Prostate gland (tissue), 2 donors: ENCODE data around the gene CLDN5. TPM values are rescaled to one million over a fixed set of nuclear protein-coding genes. Genes with fewer than 3 reads are reported as not detected.
A peak's percentile ranks its signal among the peaks of the same experiment; 100 is the strongest.

Experiments used
- DNase-seq: peaks from one replicate; pipeline ENCODE4 v3.0.0-alpha.2; 2019; ENCODE audit warnings: low spot score
- H3K27ac ChIP-seq, 2 donors: fragments of 200-600 bp; sonication (generic); 2 replicates each; pipeline ENCODE4 v1.5.1; 2017 to 2019
- H3K27me3 ChIP-seq: fragments of 200-600 bp; sonication (generic); replicated peaks from 2 replicates; pipeline ENCODE4 v1.5.1; 2019; ENCODE audit not compliant: insufficient read depth
- H3K36me3 ChIP-seq, 2 donors: fragments of 200-600 bp; sonication (generic); 1 replicate in 1 of 2; 2 replicates in 1 of 2; pipeline versions ENCODE4 v1.5.1 to v1.8.1; 2017 to 2019
- H3K4me1 ChIP-seq: fragments of 200-600 bp; sonication (generic); replicated peaks from 2 replicates; pipeline ENCODE4 v1.5.1; 2019
- H3K4me3 ChIP-seq, 2 donors: fragments of 200-600 bp; sonication (generic); 2 replicates each; pipeline ENCODE4 v1.5.1; 2017 to 2019
- H3K9me3 ChIP-seq: fragments of 200-600 bp; sonication (generic); 2 replicates; pipeline ENCODE4 v1.5.1; 2017
- POLR2A ChIP-seq: fragments of 450-650 bp; IDR thresholded peaks from one replicate; pipeline ENCODE4 v1.6.1; 2016; ENCODE audit warnings: antibody characterized with exemption, mild to moderate bottlenecking
- POLR2AphosphoS5 ChIP-seq: sonication (generic); formaldehyde crosslinking; IDR thresholded peaks from one replicate; pipeline ENCODE4 v1.6.1; 2017; ENCODE audit warnings: antibody characterized with exemption
- WGBS: methylation state at CpG from one replicate; pipeline ENCODE4 v1.1.5; 2018; 5-methylcytosine and 5-hydroxymethylcytosine counted together
- intact Hi-C: fragments of 100-400 bp; cut with DNase I; formaldehyde crosslinking; loops from one replicate; pipeline ENCODE4 v1.14.2; 2022
- total RNA-seq, 2 donors: library from RNA; depleted of rRNA; stranded (reverse); fragments of >200 nt; gene quantifications; one replicate each; pipeline ENCODE4 v1.1.0, GENCODE V29; 2016
- TF ChIP-seq, protein P1 (sequence below), 4 experiments: fragments of 200-600 bp in 2 of 4; fragments of 450-650 bp in 2 of 4; sonication (generic) in 2 of 4; IDR thresholded peaks; 1 replicate in 3 of 4; 2 replicates in 1 of 4; pipeline ENCODE4 v1.5.1; 2016 to 2019; ENCODE audit warnings: antibody characterized with exemption in 4 of 4, mild to moderate bottlenecking in 2 of 4, moderate library complexity in 2 of 4

CLDN5 gene, protein sequence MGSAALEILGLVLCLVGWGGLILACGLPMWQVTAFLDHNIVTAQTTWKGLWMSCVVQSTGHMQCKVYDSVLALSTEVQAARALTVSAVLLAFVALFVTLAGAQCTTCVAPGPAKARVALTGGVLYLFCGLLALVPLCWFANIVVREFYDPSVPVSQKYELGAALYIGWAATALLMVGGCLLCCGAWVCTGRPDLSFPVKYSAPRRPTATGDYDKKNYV
- total RNA-seq: 10 to 100 TPM; 31.9 to 46.9 TPM

DNA sequence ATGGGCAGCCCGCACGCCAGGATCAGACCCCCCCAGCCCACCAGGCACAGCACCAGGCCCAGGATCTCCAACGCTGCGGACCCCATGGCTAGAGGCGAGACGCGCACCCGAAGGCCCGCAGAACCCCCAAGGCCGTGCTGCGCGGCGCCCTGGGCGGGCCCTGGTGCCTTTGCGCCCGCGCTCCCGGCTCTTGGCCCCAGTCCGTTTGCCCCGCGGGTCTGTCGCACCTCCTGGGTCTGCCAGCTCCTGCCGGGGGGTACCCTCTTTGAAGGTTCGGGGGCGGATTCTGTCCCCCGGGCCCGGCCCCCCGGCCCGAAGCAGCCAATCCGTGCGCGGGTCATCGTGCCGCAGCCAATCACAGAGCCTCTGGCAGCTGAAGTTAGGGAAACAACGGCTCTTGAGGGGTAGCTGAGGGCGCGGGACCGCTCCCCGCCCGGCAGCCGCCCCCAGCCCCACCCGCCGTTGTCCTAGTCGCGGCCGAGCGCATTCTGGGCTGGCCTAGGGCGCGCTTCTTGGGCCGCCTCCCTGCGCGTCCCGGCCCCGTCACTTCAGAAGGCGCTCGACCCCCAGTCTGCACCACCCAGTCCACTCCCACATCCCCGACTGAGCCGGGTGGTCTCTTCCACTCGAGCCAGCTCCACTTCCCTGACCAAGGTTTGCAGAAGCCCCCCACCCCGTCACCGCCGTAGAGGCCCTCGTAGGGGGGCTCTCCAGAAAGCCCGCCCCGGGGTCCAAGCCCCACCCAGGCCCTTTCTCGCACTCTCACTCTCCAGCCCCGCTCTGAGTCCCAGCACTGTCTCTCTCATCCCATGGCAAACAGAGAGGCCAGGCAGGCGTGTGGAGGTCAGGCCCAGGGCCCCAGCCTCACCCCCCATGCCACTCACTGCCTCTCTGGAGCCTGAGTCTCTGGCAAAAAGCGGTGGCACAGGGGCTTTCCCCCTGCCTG, at the start of gene CLDN5:
CLDN5 (minus strand) TSS at position 241 of the 946 bp plus-strand sequence; CDS start at position 86, 155 bp downstream.
- TF ChIP-seq, protein P1, sequence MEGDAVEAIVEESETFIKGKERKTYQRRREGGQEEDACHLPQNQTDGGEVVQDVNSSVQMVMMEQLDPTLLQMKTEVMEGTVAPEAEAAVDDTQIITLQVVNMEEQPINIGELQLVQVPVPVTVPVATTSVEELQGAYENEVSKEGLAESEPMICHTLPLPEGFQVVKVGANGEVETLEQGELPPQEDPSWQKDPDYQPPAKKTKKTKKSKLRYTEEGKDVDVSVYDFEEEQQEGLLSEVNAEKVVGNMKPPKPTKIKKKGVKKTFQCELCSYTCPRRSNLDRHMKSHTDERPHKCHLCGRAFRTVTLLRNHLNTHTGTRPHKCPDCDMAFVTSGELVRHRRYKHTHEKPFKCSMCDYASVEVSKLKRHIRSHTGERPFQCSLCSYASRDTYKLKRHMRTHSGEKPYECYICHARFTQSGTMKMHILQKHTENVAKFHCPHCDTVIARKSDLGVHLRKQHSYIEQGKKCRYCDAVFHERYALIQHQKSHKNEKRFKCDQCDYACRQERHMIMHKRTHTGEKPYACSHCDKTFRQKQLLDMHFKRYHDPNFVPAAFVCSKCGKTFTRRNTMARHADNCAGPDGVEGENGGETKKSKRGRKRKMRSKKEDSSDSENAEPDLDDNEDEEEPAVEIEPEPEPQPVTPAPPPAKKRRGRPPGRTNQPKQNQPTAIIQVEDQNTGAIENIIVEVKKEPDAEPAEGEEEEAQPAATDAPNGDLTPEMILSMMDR (IDR thresholded peaks at IDR 0.05): no peak
- TF ChIP-seq POLR2AphosphoS5 (no peak), POLR2A (peak; percentile 15)
- 4% methylated on average over 46 of the region's 69 CpGs for WGBS
- Histone ChIP-seq H3K9me3 (no peaks in the 10 kb centered on the region), H3K36me3 (no peaks in the 10 kb centered on the region), H3K4me3 (peak within 1 kb of the TSS; percentile 15 to 24), H3K4me1 (no peaks in the 10 kb centered on the region), H3K27me3 (peaks cover 8% of the 10 kb centered on the region), H3K27ac (peak within 1 kb of the TSS in 1 of 2 donors; percentile 15)
- intact Hi-C loops: no loop called here
- DNase-seq: no peak

- no peak for DNase-seq
- Histone ChIP-seq H3K27ac (no peak overlapping the region), H3K4me3 (no peak overlapping the region), H3K4me1 (no peaks in the 10 kb centered on the region), H3K27me3 (no peaks in the 10 kb centered on the region), H3K9me3 (no peaks in the 10 kb centered on the region), H3K36me3 (no peaks in the 10 kb centered on the region)
- 73% methylated on average over 6 of the region's 6 CpGs for WGBS
- TF ChIP-seq POLR2AphosphoS5: no peak
- no peak for TF ChIP-seq POLR2A
- TF ChIP-seq, protein P1 (IDR thresholded peaks at IDR 0.05): no peak
- intact Hi-C loops: no loop called here
Measured at GRCh38 chr22:19571995-19572394, 47.8 kb upstream of the CLDN5 start.

GRCh38 chr22:19571207-19571795, 47.1 kb upstream of the CLDN5 start:
- Histone ChIP-seq H3K4me1 (no peaks in the 10 kb centered on the region), H3K4me3 (no peak overlapping the region), H3K27ac (no peak overlapping the region), H3K27me3 (no peaks in the 10 kb centered on the region), H3K36me3 (no peaks in the 10 kb centered on the region), H3K9me3 (no peaks in the 10 kb centered on the region)
- intact Hi-C loops: no loop called here
- TF ChIP-seq POLR2A: no peak
- TF ChIP-seq POLR2AphosphoS5: no peak
- TF ChIP-seq, protein P1 (IDR thresholded peaks at IDR 0.05): no peak
- DNase-seq: no peak
- WGBS: 70% methylated on average over 5 of the region's 5 CpGs

- intact Hi-C loops: no loop called here
- WGBS: 88% methylated on average over 2 of the region's 2 CpGs
- H3K4me1 ChIP-seq: no peaks in the 10 kb centered on the region
- H3K27ac ChIP-seq: no peak overlapping the region
- no peak overlapping the region for H3K4me3 ChIP-seq
- no peaks in the 10 kb centered on the region for H3K9me3 ChIP-seq
- no peaks in the 10 kb centered on the region for H3K36me3 ChIP-seq
- DNase-seq: no peak
- TF ChIP-seq, protein P1 (IDR thresholded peaks at IDR 0.05): no peak
- TF ChIP-seq POLR2A: no peak
- TF ChIP-seq POLR2AphosphoS5: no peak
- no peaks in the 10 kb centered on the region for H3K27me3 ChIP-seq
Measured at GRCh38 chr22:19569976-19570375, 45.8 kb upstream of the CLDN5 start.
